ENCODE data around the gene TNNT2.

DNA sequence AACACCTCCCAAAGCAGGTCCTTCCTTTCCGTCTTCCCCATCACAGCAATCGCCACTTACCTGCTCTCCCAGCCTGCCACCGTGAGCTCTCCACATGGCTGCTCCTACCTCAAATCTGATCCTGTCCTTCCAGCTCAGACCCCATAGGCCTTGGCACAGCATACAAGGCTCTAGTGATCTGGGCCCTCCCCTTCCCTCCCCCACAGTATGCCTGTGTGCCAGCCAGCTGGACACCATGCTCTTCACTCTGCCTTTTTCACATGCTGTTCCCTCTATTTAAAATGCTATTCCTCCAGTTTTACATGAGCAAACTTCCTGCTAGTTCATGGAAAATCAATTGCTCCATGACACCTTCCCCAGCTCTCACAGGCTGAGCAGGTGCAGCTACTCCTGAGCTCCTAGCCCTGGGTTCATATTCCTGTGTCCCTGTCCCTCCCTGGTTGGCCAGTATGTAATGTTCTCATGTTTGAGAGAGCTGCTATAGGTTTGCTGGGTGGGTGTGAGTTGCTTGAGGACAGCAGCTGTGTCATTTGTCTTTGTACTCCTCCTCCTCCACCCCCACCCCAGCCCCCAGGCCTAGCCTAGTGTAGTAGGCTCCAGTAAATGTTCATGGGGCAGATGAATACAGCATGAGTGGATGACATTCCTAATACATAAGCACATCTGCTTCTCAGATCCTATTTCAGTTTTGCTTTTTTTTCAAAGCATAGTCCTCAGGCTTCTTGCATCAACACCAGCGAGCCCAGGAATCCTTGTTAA, 6.3 kb upstream of the TNNT2 start:
- TF ChIP-seq, protein P1, sequence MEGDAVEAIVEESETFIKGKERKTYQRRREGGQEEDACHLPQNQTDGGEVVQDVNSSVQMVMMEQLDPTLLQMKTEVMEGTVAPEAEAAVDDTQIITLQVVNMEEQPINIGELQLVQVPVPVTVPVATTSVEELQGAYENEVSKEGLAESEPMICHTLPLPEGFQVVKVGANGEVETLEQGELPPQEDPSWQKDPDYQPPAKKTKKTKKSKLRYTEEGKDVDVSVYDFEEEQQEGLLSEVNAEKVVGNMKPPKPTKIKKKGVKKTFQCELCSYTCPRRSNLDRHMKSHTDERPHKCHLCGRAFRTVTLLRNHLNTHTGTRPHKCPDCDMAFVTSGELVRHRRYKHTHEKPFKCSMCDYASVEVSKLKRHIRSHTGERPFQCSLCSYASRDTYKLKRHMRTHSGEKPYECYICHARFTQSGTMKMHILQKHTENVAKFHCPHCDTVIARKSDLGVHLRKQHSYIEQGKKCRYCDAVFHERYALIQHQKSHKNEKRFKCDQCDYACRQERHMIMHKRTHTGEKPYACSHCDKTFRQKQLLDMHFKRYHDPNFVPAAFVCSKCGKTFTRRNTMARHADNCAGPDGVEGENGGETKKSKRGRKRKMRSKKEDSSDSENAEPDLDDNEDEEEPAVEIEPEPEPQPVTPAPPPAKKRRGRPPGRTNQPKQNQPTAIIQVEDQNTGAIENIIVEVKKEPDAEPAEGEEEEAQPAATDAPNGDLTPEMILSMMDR (IDR thresholded peaks at IDR 0.05) = no peak
- TF ChIP-seq POLR2A (IDR thresholded peaks at IDR 0.05) = no peak

Measured in tibial nerve (tissue), 3 donors.